Ammon's horn (tissue), 1 donor: ENCODE results near the gene ITSN1.
A peak's percentile ranks its signal among the peaks of the same experiment; 100 is the strongest.

Experiments used
- DNase-seq: peaks from one replicate; pipeline ENCODE4 v3.0.0-alpha.2; 2016; ENCODE audit warnings: low spot score

The ITSN1 gene

GRCh38 chr21:33936301-33937038 is 294.2 kb downstream of the ITSN1 start:
- no peak for DNase-seq

DNA sequence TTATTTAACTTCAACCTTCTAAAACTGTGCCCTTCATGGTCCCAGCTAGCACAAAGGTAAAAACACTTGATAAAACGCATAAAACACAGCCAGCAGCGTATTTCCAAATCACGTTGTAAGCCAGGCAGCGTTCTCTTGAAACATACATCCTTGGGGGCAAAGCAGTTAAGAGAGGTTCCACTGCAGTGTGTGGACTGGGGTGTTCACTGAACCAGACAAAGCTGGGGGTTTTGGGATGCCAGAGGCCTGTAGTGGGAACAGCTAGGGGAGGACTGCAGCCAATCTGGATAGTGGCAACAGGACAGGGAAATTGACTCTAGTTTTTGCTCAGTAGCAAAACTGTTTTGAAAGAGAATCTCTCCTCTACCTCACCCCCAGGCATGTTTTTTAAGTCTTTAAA is 294.8 kb downstream of the ITSN1 start:
- DNase-seq: no peak

DNA sequence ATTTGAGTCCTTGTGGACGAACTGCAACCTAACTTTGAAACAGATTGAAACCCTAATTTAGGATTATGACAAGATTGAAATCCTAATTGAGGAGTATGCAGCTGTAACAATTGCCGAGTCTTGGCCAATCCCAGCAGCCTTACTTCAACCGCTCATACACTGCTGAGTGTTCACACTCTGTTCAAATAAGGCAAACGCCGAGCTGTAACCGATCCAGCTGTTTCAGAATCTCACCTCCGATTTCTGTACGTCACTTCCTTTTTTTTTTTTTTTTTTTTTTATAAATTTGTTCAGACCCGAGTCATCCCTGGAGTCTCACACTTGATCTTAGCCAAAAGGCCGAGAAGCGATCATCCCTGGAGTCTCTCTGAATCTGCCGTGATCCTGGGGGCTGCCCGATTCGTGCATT is 295.6 kb downstream of the ITSN1 start:
- no peak for DNase-seq

- no peak for DNase-seq
These were observed 296.1 kb downstream of the ITSN1 start for GRCh38 chr21:33938381-33938780.

- no peak for DNase-seq
These were observed 296.9 kb downstream of the ITSN1 start for GRCh38 chr21:33939226-33939625.

GRCh38 chr21:33940164-33940880 is 298.0 kb downstream of the ITSN1 start:
- no peak for DNase-seq

DNA sequence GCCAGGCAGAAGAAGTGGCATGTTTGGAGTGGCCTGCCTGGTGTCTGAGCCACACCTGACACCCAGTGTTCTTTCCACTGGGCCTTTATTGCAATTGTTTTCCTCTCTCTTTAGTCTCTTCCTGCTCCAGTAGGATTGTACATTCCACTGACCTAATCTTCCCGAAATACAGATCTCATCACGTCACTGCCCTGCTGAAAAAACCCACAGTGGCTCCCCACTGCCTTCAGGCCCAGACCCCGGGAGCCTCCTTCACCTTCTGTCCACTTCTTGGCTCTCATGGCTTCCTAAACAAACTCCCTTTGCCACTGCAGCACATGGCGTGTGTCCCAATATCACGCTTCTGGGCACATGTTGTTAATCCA is 298.6 kb downstream of the ITSN1 start:
- DNase-seq: no peak

DNA sequence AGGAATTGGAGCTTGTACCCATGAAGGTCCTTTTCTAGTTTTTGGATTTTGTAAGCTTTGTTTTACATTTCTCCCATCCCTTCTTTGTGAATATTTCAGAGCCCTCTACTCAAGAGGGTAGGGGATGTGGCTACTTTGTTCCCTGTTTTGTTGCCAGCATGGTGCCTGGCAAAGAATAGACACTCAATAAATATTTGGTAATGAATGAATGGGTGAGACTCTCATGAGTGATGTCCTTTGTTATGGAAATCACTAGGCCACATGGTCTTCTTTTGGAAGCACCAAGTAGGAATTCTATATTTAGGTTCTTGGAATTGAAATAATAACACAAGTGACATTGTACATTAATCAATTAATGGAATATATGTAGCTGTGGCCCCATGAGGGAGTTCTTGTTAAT is 300.1 kb downstream of the ITSN1 start:
- DNase-seq: no peak

DNA sequence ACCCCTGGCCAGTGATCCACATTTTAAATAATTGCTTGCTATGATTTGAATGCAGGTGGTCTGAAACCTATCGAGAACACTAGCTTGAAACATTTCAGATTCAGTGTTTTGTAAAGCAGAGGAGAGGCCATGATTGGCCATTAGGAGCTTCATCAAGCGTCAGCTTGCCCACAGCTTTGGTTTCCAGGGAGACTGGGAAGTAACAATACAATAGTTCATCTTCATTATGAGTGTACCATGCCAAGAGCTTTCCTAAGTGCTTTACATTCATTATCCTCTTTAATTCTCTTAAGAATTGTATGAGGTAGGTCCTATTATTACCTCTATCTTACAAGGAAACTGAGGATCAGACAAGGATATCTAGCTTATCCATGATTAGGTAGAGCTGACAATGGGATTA is 301.0 kb downstream of the ITSN1 start:
- no peak for DNase-seq

GRCh38 chr21:33944185-33944763 is 302.0 kb downstream of the ITSN1 start:
- DNase-seq: no peak

DNA sequence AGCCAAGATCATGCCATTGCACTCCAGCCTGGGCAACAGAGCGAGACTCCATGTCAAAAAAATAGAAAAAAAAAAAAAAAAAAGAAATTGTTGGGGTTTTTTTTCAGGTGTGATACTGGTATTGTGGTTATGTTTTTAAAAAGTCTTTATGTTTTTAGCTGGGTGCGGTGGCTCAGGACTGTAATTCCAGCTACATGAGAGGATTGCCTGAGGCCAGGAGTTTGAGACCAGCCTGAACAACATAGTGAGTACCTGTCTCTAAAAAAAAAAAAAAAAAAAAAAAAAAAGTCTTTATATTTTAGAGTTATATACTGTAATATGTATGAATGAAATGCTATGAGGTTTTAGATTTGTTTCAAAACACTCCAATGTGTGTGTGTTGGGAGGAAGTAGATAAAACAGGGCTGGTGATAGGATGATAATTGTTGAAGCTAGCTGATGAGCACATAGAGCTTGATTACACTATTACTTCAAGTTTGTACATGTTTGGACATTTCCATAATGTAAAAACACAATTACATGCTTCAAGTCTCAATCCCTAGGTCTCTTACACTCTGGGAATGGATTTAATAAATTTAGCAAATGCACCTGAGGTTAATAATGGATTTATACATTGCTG is 303.5 kb downstream of the ITSN1 start:
- DNase-seq: no peak

DNA sequence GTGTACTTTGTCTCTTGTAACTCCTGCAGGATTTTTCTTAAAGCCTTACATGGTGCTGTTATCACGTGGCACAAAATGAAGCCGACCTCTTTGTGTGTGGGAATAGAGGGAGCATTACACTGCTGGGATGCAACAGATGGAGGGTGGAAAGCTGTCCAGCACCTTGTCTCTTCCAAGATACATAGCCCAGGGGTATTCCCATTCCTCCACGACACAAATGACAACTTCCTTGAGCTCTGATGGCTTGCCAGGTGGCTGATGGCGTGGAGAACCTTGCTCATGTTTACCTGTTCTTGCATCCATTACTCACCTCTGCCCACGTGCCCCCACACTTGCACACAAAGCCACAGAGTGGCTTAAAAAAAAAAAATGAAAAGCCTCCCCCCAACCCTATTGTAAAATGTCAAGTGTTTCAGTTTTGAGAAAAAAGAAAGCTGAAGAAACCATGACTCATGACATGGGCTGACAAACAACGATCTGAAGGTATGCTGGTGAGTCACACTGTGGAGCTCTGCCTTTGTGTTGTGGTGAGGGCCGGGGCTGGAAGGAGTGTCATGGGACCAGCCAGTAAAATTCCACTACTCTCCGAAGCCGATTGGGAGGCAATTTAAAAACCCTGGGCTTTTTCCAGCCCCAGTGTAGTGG is 305.3 kb downstream of the ITSN1 start:
- peak; percentile 88 for DNase-seq

DNA sequence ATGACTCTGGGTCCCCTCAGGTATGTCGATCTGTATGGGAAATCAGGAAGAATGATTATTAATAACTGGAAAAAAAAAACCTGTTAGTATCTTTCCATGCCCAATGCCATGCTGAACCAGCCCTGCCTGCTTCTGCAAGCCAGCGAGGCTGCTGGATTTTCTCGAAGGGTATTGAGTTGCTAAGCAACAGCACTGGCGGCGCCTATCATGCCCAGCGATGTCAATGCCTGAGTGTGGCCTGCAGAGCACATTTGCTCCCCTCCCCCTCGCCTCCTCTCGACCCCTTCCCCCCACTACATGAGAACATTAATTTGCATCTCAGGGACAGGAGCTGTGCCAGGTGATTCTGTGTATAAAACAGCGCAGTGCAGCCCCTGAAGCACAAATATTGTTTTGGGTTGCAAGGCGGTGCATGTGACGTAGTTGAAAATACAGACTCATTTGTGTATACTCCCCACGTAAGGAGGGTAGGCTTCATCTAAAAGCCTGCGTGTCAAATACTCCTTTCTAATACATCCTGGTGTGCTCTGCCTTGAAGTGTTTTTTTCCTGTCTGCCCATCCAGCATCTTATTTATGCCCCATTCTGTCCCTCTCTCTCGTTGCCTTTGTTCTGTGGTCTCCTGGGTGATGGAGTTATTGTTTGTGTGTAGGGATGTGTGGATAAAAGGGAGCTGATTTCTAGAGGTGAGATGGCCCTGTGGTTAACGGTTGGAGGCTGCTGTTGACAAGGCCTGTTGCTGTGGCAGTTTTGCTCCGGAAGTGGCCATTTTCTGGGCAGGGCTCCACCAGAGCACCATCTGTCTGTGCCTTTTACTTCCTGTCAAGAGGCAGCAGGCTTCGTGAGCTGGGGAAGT is 306.0 kb downstream of the ITSN1 start:
- DNase-seq: peak; percentile 91

DNA sequence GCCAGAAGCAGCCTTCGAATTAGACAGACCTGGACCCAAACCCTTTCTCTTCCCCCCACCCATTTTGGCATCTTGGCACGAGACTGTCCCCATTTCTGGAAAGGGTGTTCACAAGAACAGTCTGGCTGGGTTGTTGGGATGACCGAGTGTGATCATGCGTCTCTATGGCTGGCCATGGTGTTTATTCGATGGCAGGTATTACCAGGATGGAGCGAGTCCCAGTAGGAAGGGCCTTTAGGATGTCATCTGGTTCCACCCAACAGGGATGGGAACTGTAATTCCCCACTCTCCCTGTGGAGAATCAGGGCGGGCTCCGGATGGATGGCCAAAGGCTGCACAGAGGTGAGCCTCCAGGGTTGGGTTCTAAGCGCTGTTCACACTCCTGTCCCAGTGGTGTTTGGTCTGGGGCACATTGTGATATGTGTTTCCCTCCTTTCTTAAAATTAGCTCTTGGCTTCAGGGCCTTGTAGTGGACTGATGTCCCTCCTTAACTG is 306.7 kb downstream of the ITSN1 start:
- DNase-seq: no peak
